ENCODE results near the gene TMEFF2. TPM values are rescaled to one million over a fixed set of nuclear protein-coding genes. Genes with fewer than 3 reads are reported as not detected.

The TMEFF2 gene
- total and polyA plus RNA-seq, 10 of the 15 experiments (the other 5 are each of a cell fraction or from before 2014, with no cell fraction given) = not detected

GRCh38 chr2:191959209-191959608 is 235.5 kb downstream of the TMEFF2 start (continued):
- TF ChIP-seq ZNF217 (IDR thresholded peaks at IDR 0.05) = no peak
- TF ChIP-seq IRF4 (IDR thresholded peaks at IDR 0.05; ENCODE audit: low read depth, low read length) = no peak
- TF ChIP-seq EED (IDR thresholded peaks at IDR 0.05; ENCODE audit: low read depth) = no peak
- TF ChIP-seq ZBTB40 (IDR thresholded peaks at IDR 0.05; ENCODE audit: borderline replicate concordance) = no peak
- no peak for TF ChIP-seq JUND (IDR thresholded peaks at IDR 0.05; ENCODE audit: low read depth, low read length)
- no peak for TF ChIP-seq STAT3 (IDR thresholded peaks at IDR 0.05; ENCODE audit: low read depth, low read length)
- no peak for TF ChIP-seq NFXL1 (IDR thresholded peaks at IDR 0.05; ENCODE audit: borderline replicate concordance)
